Right atrium auricular region (tissue), 2 donors: ENCODE measurements around the gene RGMB. TPM values are rescaled to one million over a fixed set of nuclear protein-coding genes. Genes with fewer than 3 reads are reported as not detected.

Experiments used
- DNase-seq: peaks from one replicate; pipeline ENCODE4 v3.0.0-alpha.2; 2019; ENCODE audit warnings: low spot score
- H3K27ac ChIP-seq, 2 donors: fragments of 200-600 bp; sonication (generic); 1 replicate in 1 of 2; 2 replicates in 1 of 2; pipeline ENCODE4 v1.5.1; 2016 to 2019
- H3K27me3 ChIP-seq, 2 donors: fragments of 200-600 bp; sonication (generic); one replicate each; pipeline versions ENCODE4 v1.5.1 to v1.6.0; 2017 to 2019
- H3K36me3 ChIP-seq: fragments of 200-600 bp; sonication (generic); one replicate; pipeline ENCODE4 v1.5.1; 2016
- H3K4me1 ChIP-seq, 2 donors: fragments of 200-600 bp; sonication (generic); one replicate each; pipeline versions ENCODE4 v1.5.1 to v1.6.0; 2017 to 2019
- H3K4me3 ChIP-seq, 2 donors: fragments of 200-600 bp; sonication (generic); 1 replicate in 1 of 2; 2 replicates in 1 of 2; pipeline ENCODE4 v1.5.1; 2017 to 2019; ENCODE audit warnings: mild to moderate bottlenecking in 1 of 2, moderate library complexity in 1 of 2
- H3K9me3 ChIP-seq, 2 donors: fragments of 200-600 bp; sonication (generic); one replicate each; pipeline ENCODE4 v1.5.1; 2019
- total RNA-seq, 2 donors: library from RNA; depleted of rRNA; stranded (reverse); fragments of >200 nt; gene quantifications; one replicate each; pipeline ENCODE4 v1.1.0, GENCODE V29; 2016
- TF ChIP-seq, protein P1 (sequence below), 2 donors: fragments of 200-600 bp; sonication (generic); IDR thresholded peaks; one replicate each; pipeline ENCODE4 v1.5.1; 2019; ENCODE audit warnings: antibody characterized with exemption in 2 of 2

The RGMB gene
- total RNA-seq, 2 donors from 2014 or later: 18.2 to 25.4 TPM

DNA sequence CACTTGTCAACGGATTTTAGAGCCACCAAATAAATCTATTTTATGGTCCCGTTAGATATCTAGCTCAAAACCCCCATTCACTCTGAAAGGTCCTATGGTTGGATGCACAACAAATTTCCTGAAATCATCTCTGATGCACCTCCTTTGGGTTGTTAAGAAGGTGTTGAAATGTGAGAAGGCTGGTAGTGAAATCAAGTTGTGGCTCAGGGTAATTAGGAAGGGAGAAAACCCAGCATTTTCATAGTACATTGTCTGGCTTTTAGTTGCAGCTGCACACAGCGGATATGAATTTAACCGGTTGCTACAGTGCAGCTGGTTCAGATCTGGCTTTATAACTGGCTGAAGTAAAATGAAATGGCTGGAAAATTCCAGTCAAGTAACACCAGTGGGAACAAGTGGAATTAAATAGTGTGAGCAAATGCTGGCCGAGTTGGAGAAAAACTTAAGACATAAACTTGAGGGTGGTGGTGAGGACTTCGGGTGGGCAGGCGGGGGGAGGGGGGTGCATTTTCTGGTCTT is 17.6 kb downstream of the RGMB start:
- DNase-seq: no peak
- Histone ChIP-seq H3K9me3 (no peaks in the 10 kb centered on the region), H3K27me3 (no peaks in the 10 kb centered on the region), H3K36me3 (peaks cover 10% of the 10 kb centered on the region), H3K27ac (no peak overlapping the region), H3K4me3 (no peak overlapping the region), H3K4me1 (peaks cover 0 to 24% of the 10 kb centered on the region in 2 donors)
- TF ChIP-seq, protein P1, sequence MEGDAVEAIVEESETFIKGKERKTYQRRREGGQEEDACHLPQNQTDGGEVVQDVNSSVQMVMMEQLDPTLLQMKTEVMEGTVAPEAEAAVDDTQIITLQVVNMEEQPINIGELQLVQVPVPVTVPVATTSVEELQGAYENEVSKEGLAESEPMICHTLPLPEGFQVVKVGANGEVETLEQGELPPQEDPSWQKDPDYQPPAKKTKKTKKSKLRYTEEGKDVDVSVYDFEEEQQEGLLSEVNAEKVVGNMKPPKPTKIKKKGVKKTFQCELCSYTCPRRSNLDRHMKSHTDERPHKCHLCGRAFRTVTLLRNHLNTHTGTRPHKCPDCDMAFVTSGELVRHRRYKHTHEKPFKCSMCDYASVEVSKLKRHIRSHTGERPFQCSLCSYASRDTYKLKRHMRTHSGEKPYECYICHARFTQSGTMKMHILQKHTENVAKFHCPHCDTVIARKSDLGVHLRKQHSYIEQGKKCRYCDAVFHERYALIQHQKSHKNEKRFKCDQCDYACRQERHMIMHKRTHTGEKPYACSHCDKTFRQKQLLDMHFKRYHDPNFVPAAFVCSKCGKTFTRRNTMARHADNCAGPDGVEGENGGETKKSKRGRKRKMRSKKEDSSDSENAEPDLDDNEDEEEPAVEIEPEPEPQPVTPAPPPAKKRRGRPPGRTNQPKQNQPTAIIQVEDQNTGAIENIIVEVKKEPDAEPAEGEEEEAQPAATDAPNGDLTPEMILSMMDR (IDR thresholded peaks at IDR 0.05): no peak

DNA sequence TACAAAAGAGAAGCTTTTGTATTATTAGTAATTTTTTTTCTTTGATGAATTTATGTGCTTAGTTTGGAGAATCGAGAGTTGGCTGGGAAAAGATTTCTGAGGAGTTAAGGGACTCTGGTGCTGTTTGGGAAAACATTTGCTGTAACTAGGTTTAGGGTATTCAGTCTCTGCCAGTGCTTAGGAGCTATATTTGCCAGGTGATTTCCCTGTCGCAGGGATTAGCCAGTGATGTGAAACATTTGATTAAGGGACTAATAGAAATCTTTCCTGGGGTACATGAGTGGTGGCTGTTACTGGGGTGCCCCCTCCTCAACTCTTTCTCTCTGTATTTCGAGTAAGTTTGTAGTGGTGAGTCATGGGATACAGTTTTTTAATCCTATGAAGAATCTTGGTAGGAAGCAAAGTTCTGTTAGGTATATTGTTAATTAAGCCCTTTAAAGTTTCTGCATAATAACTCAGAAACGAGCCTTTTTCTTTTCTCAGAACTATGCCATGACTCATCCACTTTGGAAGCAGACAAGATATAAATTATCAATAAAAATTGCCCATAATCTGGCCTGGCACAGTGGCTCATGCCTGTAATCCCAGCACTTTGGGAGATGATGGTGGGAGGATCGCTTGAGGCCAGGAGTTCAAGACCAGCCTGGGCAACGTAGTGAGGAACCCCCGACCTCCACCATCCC is 18.6 kb downstream of the RGMB start:
- Histone ChIP-seq H3K27me3 (no peaks in the 10 kb centered on the region), H3K9me3 (no peaks in the 10 kb centered on the region), H3K27ac (no peak overlapping the region), H3K36me3 (peaks cover 10% of the 10 kb centered on the region), H3K4me1 (peaks cover 0 to 14% of the 10 kb centered on the region in 2 donors), H3K4me3 (no peak overlapping the region)
- DNase-seq: no peak
- TF ChIP-seq, protein P1 (IDR thresholded peaks at IDR 0.05): no peak

DNA sequence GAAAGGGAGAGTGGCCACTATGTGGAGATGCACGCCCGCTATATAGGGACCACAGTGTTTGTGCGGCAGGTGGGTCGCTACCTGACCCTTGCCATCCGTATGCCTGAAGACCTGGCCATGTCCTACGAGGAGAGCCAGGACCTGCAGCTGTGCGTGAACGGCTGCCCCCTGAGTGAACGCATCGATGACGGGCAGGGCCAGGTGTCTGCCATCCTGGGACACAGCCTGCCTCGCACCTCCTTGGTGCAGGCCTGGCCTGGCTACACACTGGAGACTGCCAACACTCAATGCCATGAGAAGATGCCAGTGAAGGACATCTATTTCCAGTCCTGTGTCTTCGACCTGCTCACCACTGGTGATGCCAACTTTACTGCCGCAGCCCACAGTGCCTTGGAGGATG is 19.8 kb downstream of the RGMB start:
- H3K9me3 ChIP-seq: no peaks in the 10 kb centered on the region
- peaks cover 0 to 6% of the 10 kb centered on the region in 2 donors for H3K4me1 ChIP-seq
- H3K4me3 ChIP-seq: no peak overlapping the region
- peaks cover 10% of the 10 kb centered on the region for H3K36me3 ChIP-seq
- no peak overlapping the region for H3K27ac ChIP-seq
- TF ChIP-seq, protein P1 (IDR thresholded peaks at IDR 0.05): no peak
- H3K27me3 ChIP-seq: no peaks in the 10 kb centered on the region
- DNase-seq: no peak

DNA sequence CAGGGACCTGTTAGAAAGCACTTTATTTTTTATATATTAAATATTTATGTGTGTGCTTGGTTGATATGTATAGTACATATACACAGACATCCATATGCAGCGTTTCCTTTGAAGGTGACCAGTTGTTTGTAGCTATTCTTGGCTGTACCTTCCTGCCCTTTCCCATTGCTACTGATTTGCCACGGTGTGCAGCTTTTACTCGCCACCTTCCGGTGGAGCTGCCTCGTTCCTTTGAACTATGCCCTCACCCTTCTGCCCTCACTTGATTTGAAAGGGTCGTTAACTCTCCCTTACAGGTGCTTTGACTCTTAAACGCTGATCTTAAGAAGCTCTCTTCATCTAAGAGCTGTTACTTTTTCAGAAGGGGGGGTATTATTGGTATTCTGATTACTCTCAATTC is 20.5 kb downstream of the RGMB start:
- Histone ChIP-seq H3K36me3 (peaks cover 10% of the 10 kb centered on the region), H3K27me3 (no peaks in the 10 kb centered on the region), H3K9me3 (no peaks in the 10 kb centered on the region), H3K27ac (no peak overlapping the region), H3K4me3 (no peak overlapping the region), H3K4me1 (peaks cover 0 to 6% of the 10 kb centered on the region in 2 donors)
- TF ChIP-seq, protein P1 (IDR thresholded peaks at IDR 0.05): no peak
- no peak for DNase-seq

DNA sequence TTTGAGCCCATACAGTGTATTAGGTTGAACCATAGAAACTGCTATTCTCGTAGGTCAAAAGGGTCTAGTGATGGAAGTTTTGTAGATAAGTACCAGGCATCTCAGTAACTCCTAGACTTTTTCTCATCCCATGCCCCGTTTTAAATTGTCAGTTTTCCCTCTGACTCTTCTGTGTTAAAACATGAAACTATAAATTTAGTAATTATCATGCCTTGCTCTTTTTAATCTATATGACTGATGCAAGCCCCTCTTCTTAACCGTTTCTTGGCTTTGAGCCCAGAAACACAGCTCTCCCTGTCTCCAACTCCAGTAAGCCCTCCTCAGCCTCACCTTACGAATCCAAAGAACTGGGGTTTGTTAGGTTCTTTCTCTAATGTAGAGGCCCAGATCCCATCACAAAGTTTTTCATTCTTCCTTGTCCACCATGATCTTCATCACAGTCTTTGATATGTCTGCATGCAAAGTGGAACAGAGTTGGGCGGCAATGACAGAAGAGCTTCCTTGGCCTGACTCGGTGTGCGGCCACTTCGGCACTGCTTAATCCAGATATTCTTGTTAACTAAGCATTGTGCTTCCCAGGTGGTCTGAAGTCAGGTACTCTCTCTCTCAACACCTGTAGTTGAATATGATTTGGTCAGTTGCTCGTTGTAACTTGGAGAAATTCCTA is 21.1 kb downstream of the RGMB start:
- Histone ChIP-seq H3K9me3 (no peaks in the 10 kb centered on the region), H3K36me3 (peaks cover 10% of the 10 kb centered on the region), H3K4me3 (no peak overlapping the region), H3K4me1 (peaks cover 0 to 6% of the 10 kb centered on the region in 2 donors), H3K27me3 (no peaks in the 10 kb centered on the region), H3K27ac (no peak overlapping the region)
- TF ChIP-seq, protein P1 (IDR thresholded peaks at IDR 0.05): no peak
- DNase-seq: no peak
